ENCODE data around the gene GCK.
"Not testable (repeated sequence)": the region's sequence is repeated elsewhere in the genome, so short reads cannot be mapped to it uniquely, and the experiment has no call there.

The GCK gene

GRCh38 chr7:44173911-44174693, 15.1 kb downstream of the GCK start:
- TF ChIP-seq CTCF (IDR thresholded peaks at IDR 0.05; ENCODE audit: borderline replicate concordance, control extremely low read depth, extremely low read depth, insufficient read depth, missing control alignments), result no peak
- DNase-seq (ENCODE audit: low spot score), result no peak
- in situ Hi-C loops (cut with MboI; ENCODE audit: low sequenced_read_pairs, unreplicated experiment), result no loop called here

GRCh38 chr7:44172803-44173424, 16.3 kb downstream of the GCK start:
- no peak for TF ChIP-seq CTCF (IDR thresholded peaks at IDR 0.05; ENCODE audit: borderline replicate concordance, control extremely low read depth, extremely low read depth, insufficient read depth, missing control alignments)
- in situ Hi-C loops (cut with MboI; ENCODE audit: low sequenced_read_pairs, unreplicated experiment), result no loop called here
- DNase-seq (ENCODE audit: low spot score), result no peak

GRCh38 chr7:44172352-44172751, 16.9 kb downstream of the GCK start:
- in situ Hi-C loops (cut with MboI; ENCODE audit: low sequenced_read_pairs, unreplicated experiment), result no loop called here
- DNase-seq (ENCODE audit: low spot score), result no peak
- TF ChIP-seq CTCF (IDR thresholded peaks at IDR 0.05; ENCODE audit: borderline replicate concordance, control extremely low read depth, extremely low read depth, insufficient read depth, missing control alignments), result no peak

- in situ Hi-C loops (cut with MboI; ENCODE audit: low sequenced_read_pairs, unreplicated experiment); DNase-seq (ENCODE audit: low spot score): not testable (repeated sequence)
Observed at GRCh38 chr7:44171901-44172300, 17.3 kb downstream of the GCK start.

- no peak for TF ChIP-seq CTCF (IDR thresholded peaks at IDR 0.05; ENCODE audit: borderline replicate concordance, control extremely low read depth, extremely low read depth, insufficient read depth, missing control alignments)
- no peak for DNase-seq (ENCODE audit: low spot score)
- in situ Hi-C loops (cut with MboI; ENCODE audit: low sequenced_read_pairs, unreplicated experiment), result no loop called here
Observed at GRCh38 chr7:44167920-44168319, 21.3 kb downstream of the GCK start.

- DNase-seq (ENCODE audit: low spot score), result no peak
- in situ Hi-C loops (cut with MboI; ENCODE audit: low sequenced_read_pairs, unreplicated experiment), result no loop called here
- no peak for TF ChIP-seq CTCF (IDR thresholded peaks at IDR 0.05; ENCODE audit: borderline replicate concordance, control extremely low read depth, extremely low read depth, insufficient read depth, missing control alignments)
Observed at GRCh38 chr7:44163591-44163990, 25.6 kb downstream of the GCK start.

GRCh38 chr7:44162785-44163395, 26.3 kb downstream of the GCK start:
- no peak for TF ChIP-seq CTCF (IDR thresholded peaks at IDR 0.05; ENCODE audit: borderline replicate concordance, control extremely low read depth, extremely low read depth, insufficient read depth, missing control alignments)
- in situ Hi-C loops (cut with MboI; ENCODE audit: low sequenced_read_pairs, unreplicated experiment), result no loop called here
- DNase-seq (ENCODE audit: low spot score), result no peak

Data from GM13976 (cell line).